HG03025 (cell line): ENCODE measurements around the gene QKI.

Experiments
- ATAC-seq: cut with Tn5 transposase; IDR thresholded peaks from one replicate; pipeline ENCODE4 v1.9.1; 2021; ENCODE audit warnings: mild to moderate bottlenecking, moderate library complexity; ENCODE audit not compliant: unreplicated experiment, low FRiP score

The QKI gene

GRCh38 chr6:163600331-163600730 is 185.8 kb downstream of the QKI start:
- no peak for ATAC-seq

DNA sequence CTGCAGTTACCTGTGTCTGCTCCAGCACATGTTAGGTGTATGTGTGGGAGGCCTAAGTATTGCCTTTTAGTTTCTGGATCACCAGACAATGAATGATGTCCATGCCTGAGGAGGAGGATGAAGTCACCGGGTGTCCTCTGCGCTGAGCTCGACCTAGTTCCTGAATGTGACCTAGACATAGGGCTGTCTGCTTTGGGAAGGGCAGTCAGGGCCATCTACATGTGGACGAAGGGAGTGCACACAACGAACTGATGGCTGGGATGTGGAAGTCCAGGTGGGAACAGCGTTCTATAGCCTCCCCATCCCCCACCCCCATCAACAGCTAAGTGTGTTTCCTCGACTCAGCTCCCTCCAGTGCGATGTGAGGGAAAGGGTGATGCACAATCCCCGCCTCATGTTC is 186.3 kb downstream of the QKI start:
- no peak for ATAC-seq

- no peak for ATAC-seq
These were observed 188.3 kb downstream of the QKI start for GRCh38 chr6:163602851-163603250.

GRCh38 chr6:163603395-163603794 is 188.9 kb downstream of the QKI start:
- no peak for ATAC-seq

- ATAC-seq, result no peak
These were observed 191.0 kb downstream of the QKI start for GRCh38 chr6:163605385-163606097.

- ATAC-seq, result no peak
These were observed 193.3 kb downstream of the QKI start for GRCh38 chr6:163607792-163608191.

DNA sequence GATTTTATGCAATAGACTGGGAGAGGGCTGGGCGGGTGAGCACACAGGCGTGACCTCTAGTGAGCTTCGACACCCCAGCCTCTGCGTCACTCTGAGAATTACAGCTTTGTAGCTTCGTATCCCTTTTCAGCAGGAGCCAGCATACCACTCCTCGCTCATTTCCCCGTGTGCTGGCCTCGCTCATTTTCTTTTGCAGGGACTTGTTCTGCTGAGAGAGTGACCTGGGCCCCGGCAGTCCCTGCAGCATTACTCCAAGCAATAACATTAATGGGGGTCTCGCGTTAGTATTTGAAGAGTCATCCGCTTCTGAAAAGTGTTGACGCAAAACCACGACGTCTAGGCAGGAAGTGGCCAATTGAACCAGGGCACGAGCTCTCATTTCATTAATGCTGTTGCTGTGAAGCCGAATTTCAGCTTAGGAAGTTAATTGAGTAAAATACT is 193.7 kb downstream of the QKI start:
- no peak for ATAC-seq

DNA sequence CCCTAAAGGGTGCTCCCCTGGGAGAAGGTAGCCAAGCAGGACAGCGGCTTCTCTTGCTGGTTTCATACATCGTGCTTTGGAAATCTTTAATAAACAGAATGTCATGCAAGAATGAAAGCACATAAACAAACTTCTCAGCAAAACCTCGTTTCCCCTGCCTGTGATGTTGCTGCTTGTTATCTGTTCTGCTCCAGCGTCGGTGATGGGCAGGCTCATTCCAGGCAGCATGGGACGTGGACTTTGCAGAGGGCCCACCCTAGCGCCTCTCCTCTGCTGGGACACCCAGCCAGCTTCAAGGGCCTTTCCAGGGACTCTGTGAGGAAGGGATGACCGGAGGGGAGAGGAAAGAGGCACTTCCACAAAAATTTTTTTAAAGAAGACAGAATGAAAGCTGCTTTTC is 197.7 kb downstream of the QKI start:
- ATAC-seq, result no peak

DNA sequence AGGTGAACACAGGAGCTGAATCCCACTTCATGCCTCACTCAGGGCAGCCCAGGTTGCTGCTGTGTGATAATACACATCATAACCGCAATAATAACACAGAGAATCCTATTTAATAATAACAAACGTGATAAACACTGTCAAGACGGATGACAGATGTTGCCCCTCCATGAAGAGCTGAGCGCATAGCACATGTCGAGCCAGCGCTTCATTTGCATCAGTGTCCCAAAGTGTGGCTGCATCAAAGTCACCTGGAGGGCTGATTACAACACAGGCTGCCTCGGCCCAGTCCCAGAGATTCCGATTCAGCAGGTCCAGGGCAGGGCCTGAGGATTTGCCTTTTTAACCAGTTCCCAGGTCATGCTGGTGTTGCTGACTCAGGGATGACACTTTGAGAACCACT is 198.5 kb downstream of the QKI start:
- ATAC-seq, result no peak

- ATAC-seq, result no peak
These were observed 199.2 kb downstream of the QKI start for GRCh38 chr6:163613668-163614067.

- no peak for ATAC-seq
These were observed 201.9 kb downstream of the QKI start for GRCh38 chr6:163616452-163616851.

- ATAC-seq, result no peak
These were observed 203.0 kb downstream of the QKI start for GRCh38 chr6:163617549-163617948.

GRCh38 chr6:163620101-163620500 is 205.6 kb downstream of the QKI start:
- no peak for ATAC-seq

DNA sequence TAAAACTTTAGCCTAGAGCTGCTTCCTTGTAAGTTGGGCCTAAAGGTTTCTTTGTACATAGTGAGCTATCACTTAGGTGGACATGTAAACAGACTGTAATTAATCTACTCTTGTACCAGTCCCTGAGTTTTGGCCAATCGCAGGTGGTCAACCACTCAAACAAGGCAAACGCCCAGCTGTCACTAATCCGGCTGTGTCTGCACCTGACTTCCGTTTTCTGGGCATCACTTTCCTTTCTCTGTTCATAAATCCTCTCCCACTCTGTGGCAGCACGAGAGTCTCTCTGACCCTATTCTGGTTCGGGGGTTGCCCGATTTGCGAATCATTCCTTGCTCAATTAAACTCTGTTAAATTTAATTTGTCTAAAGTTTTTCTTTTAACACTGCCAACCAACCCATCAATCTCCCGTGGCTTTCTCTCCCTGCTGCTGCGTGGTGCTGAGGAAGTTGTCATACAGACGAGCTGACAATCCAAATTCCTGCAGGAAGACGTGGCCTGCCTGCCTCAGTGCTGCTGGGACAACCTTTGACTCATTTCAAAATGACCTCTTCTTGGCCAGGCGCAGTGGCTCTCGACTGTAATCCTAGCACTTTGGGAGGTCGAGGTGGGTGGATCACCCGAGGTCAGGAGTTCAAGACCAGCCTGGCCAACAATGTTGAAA is 206.3 kb downstream of the QKI start:
- ATAC-seq, result no peak

GRCh38 chr6:163625265-163625664 is 210.7 kb downstream of the QKI start:
- ATAC-seq, result no peak

- no peak for ATAC-seq
These were observed 211.8 kb downstream of the QKI start for GRCh38 chr6:163626073-163626867.

DNA sequence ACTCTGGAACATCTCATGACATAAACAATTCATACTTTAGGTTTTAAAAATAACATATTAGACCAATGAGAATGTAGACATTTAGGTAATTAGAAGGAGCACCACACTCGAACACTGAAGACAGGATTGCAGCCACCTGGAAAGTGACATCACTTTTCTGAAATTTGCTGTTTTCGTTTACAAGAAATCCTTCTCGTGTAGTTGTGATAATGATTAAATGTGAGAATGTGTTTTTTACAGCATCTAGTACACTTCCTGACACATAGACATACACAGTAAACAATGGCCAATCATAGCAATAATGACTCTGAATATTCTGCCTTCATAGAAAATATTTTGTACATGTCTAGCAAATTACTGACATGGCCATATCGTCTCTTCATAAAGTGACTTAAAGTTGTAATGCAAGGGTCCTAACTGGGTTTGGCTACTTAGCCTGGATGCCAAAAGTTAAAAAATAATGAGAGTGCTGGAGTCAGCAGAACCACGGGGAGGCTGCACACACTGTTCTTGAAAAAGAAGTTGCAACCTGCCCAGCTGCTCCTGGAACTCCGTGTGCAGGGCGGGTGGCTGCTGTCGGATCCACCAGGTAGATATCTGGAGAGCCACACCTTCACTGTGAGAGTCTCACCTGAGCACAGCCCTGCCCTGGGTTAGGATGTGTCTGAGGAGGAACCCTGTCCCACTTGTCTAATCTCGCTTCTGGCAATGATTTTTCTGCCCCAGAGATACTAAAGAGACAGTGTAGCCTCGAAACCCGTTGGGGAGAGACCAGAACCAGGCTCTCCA is 212.9 kb downstream of the QKI start:
- no peak for ATAC-seq
